GM12865 (cell line): ENCODE results near the gene GALNT6.

Experiments used
- DNase-seq: peaks from one replicate; pipeline ENCODE4 v3.0.0; 2010; ENCODE audit warnings: low read depth
- H3K4me3 ChIP-seq: 2 replicates; pipeline ENCODE4 v1.5.1; 2011; ENCODE audit warnings: mild to moderate bottlenecking, low read depth, low read length, control low read depth
- CTCF ChIP-seq: IDR thresholded peaks from 2 replicates; pipeline ENCODE4 v1.5.1; 2011; ENCODE audit warnings: low read length, control low read depth, low read depth, inconsistent platforms; ENCODE audit not compliant: insufficient read depth; ENCODE audit errors: missing control alignments

The GALNT6 gene

GRCh38 chr12:51391283-51392123 lies at the start of gene GALNT6:
Gene GALNT6 (minus strand): TSS chr12:51391406. CDS start chr12:51379781, 11,625 bp downstream.
- peak; percentile 85 for DNase-seq
- no peak for TF ChIP-seq CTCF
- H3K4me3 ChIP-seq, result peak within 1 kb of the TSS; percentile 86

GRCh38 chr12:51439330-51439729 lies 48.1 kb upstream of the GALNT6 start:
- no peak overlapping the region for H3K4me3 ChIP-seq
- no peak for TF ChIP-seq CTCF
- no peak for DNase-seq

- TF ChIP-seq CTCF, result no peak
- DNase-seq, result no peak
These were observed 46.2 kb upstream of the GALNT6 start for GRCh38 chr12:51437431-51437830.

GRCh38 chr12:51434305-51434704 lies 43.1 kb upstream of the GALNT6 start:
- H3K4me3 ChIP-seq, result no peak overlapping the region
- no peak for DNase-seq
- TF ChIP-seq CTCF, result no peak

More at GRCh38 chr12:51437431-51437830, 46.2 kb upstream of the GALNT6 start:
- H3K4me3 ChIP-seq, result no peak overlapping the region

- no peak for TF ChIP-seq CTCF
- DNase-seq, result no peak
- H3K4me3 ChIP-seq, result no peak overlapping the region
These were observed 41.7 kb upstream of the GALNT6 start for GRCh38 chr12:51432921-51433320.

GRCh38 chr12:51430196-51430895 lies 39.1 kb upstream of the GALNT6 start:
- no peak for DNase-seq
- TF ChIP-seq CTCF, result no peak
- no peak overlapping the region for H3K4me3 ChIP-seq
